ENCODE measurements around the gene MEOX2.

- TF ChIP-seq EZH2 (IDR thresholded peaks at IDR 0.05; ENCODE audit: insufficient read depth, poor library complexity, severe bottlenecking): no peak
- TF ChIP-seq EZH2phosphoT487 (IDR thresholded peaks at IDR 0.05; ENCODE audit: insufficient read depth, low read depth): no peak
Measured at GRCh38 chr7:15561835-15562234, 124.6 kb downstream of the MEOX2 start, which contains the start of gene AGMO.
